GM23248 (cell line): ENCODE measurements around the gene CLEC12A. TPM values are rescaled to one million over a fixed set of nuclear protein-coding genes. Genes with fewer than 3 reads are reported as not detected.
A peak's percentile ranks its signal among the peaks of the same experiment; 100 is the strongest.
"Not testable (repeated sequence)": the region's sequence is repeated elsewhere in the genome, so short reads cannot be mapped to it uniquely, and the experiment has no call there.

Experiments used
- DNase-seq: peaks from one replicate; pipeline ENCODE4 v3.0.0-alpha.2; 2015
- H2AFZ ChIP-seq: fragments of 200-600 bp; sonication (generic); 2 replicates; pipeline ENCODE4 v1.6.1; 2016; ENCODE audit warnings: antibody characterized with exemption
- H3F3A ChIP-seq: fragments of 200-600 bp; sonication (generic); 2 replicates; pipeline ENCODE4 v1.6.1; 2016; ENCODE audit warnings: mild to moderate bottlenecking, antibody characterized with exemption, mixed run types; ENCODE audit not compliant: insufficient read depth
- H3K27ac ChIP-seq: fragments of 200-600 bp; sonication (generic); 2 replicates; pipeline ENCODE4 v1.5.1; 2016; ENCODE audit warnings: mild to moderate bottlenecking
- H3K27me3 ChIP-seq: fragments of 200-600 bp; sonication (generic); replicated peaks from 2 replicates; pipeline ENCODE4 v1.6.1; 2016; ENCODE audit warnings: mild to moderate bottlenecking; ENCODE audit not compliant: insufficient read depth
- H3K36me3 ChIP-seq: fragments of 200-600 bp; sonication (generic); 2 replicates; pipeline ENCODE4 v1.6.1; 2016; ENCODE audit warnings: low read depth, mild to moderate bottlenecking
- H3K4me1 ChIP-seq: fragments of 200-600 bp; sonication (generic); 2 replicates; pipeline ENCODE4 v1.6.1; 2016; ENCODE audit warnings: mild to moderate bottlenecking; ENCODE audit not compliant: insufficient read depth
- H3K4me2 ChIP-seq: fragments of 200-600 bp; sonication (generic); one replicate; pipeline ENCODE4 v1.6.1; 2016; ENCODE audit warnings: mild to moderate bottlenecking; ENCODE audit not compliant: unreplicated experiment
- H3K4me3 ChIP-seq: fragments of 200-600 bp; sonication (generic); 2 replicates; pipeline ENCODE4 v1.5.1; 2016; ENCODE audit warnings: mild to moderate bottlenecking
- H3K79me2 ChIP-seq: fragments of 200-600 bp; sonication (generic); 2 replicates; pipeline ENCODE4 v1.6.1; 2016; ENCODE audit warnings: mild to moderate bottlenecking; ENCODE audit not compliant: insufficient read depth
- H3K9ac ChIP-seq: fragments of 200-600 bp; sonication (generic); 2 replicates; pipeline ENCODE4 v1.6.1; 2016; ENCODE audit warnings: mild to moderate bottlenecking
- H3K9me2 ChIP-seq: fragments of 200-600 bp; sonication (generic); 2 replicates; pipeline ENCODE4 v1.6.1; 2016; ENCODE audit warnings: mixed run types, mild to moderate bottlenecking, moderate library complexity; ENCODE audit not compliant: insufficient read depth
- H3K9me3 ChIP-seq: fragments of 200-600 bp; sonication (generic); one replicate; pipeline ENCODE4 v1.6.1; 2017; ENCODE audit warnings: low read depth
- H4K20me1 ChIP-seq: fragments of 200-600 bp; sonication (generic); 2 replicates; pipeline ENCODE4 v1.6.0; 2016; ENCODE audit not compliant: insufficient read depth
- EZH2 ChIP-seq: fragments of 200-600 bp; sonication (generic); IDR thresholded peaks from 2 replicates; pipeline ENCODE4 v1.6.1; 2018; ENCODE audit warnings: antibody characterized with exemption, mild to moderate bottlenecking; ENCODE audit not compliant: insufficient read depth, poor library complexity, severe bottlenecking
- EZH2phosphoT487 ChIP-seq: fragments of 200-600 bp; sonication (generic); IDR thresholded peaks from 2 replicates; pipeline ENCODE4 v1.6.1; 2018; ENCODE audit warnings: antibody characterized with exemption, moderate library complexity, mild to moderate bottlenecking, low read depth; ENCODE audit not compliant: insufficient read depth
- WGBS, 2 experiments: methylation state at CpG; one replicate each; pipeline ENCODE4 v1.1.6; 2015 to 2017; ENCODE audit warnings: low lambda C conversion rate in 2 of 2, low coverage in 1 of 2; ENCODE audit errors: missing lambda C conversion rate in 2 of 2; 5-methylcytosine and 5-hydroxymethylcytosine counted together
- in situ Hi-C: fragments of 300-500 bp; cut with MboI; formaldehyde crosslinking; loops from 2 replicates; pipeline ENCODE4 v1.15.0; 2020
- polyA plus RNA-seq: library from polyadenylated mRNA; unstranded; fragments of >200 nt; fragmentation: Nextera tagmentation; extraction: Ambion mirVana; gene quantifications from 2 replicates; pipeline ENCODE4 v1.2.1, GENCODE V29; 2016
- total RNA-seq: library from RNA; depleted of rRNA; stranded (reverse); fragments of >200 nt; shearing (Covaris generic); gene quantifications from 2 replicates; pipeline ENCODE4 v1.2.3, GENCODE V29; 2014

Gene CLEC12A
- total and polyA plus RNA-seq, 2 experiments from 2014 or later: not detected

DNA sequence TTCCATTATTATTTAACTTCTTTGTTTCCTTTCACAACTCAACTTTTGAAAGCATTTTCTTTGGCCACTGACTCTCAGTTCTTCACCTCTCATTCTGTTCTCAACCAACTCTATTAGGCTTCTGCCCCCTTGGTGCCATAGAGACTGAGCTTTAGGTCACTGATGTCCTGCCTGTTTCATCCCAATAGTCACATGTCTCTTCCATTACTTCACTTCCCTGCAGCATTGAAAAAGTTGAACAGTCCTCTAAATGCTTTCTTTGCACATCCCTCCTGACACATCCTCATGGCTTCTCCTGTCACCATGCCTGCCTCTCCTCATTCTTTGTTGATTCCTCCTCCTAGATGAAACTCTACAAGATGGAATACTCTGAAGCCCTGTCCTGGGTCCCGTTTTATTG, 2.7 kb downstream of the CLEC12A start:
- Histone ChIP-seq H3K9me3 (no peaks in the 10 kb centered on the region), H3K4me3 (no peak overlapping the region), H3K9ac (no peak overlapping the region), H3K36me3 (no peaks in the 10 kb centered on the region), H3K4me2 (no peak overlapping the region), H3K27me3 (no peaks in the 10 kb centered on the region), H3K9me2 (no peaks in the 10 kb centered on the region), H3K79me2 (no peaks in the 10 kb centered on the region), H2AFZ (no peak overlapping the region), H3F3A (no peaks in the 10 kb centered on the region), H3K4me1 (no peaks in the 10 kb centered on the region), H4K20me1 (no peaks in the 10 kb centered on the region), H3K27ac (no peak overlapping the region)
- no peak for DNase-seq
- in situ Hi-C loops: no loop called here
- 28 to 31% methylated on average over 1 of the region's 1 CpG for WGBS, 2 experiments
- TF ChIP-seq EZH2phosphoT487: no peak
- TF ChIP-seq EZH2: no peak

DNA sequence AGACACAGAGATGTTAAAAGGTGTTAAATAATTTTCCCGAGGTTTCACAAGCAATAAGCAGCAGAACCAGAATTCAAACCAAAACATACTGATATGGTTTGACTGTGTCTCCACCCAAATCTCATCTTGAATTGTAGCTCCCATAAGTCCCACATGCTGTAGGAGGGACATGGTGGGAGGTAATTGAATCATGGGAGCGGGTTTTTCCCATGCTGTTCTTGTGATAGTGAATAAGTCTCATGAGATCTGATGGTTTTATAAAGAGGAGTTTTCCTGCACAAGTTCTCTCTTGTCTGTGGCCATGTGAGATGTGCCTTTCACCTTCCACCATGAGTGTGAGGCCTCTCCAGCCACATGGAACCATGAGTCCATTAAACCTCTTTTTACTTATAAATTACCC, 3.5 kb downstream of the CLEC12A start:
- H2AFZ ChIP-seq, H3K36me3 ChIP-seq, H3K27ac ChIP-seq, H3K9me2 ChIP-seq, H4K20me1 ChIP-seq, H3K4me3 ChIP-seq, H3K9ac ChIP-seq, H3K4me2 ChIP-seq, H3K79me2 ChIP-seq, H3K27me3 ChIP-seq, H3K9me3 ChIP-seq, in situ Hi-C loops, H3F3A ChIP-seq, H3K4me1 ChIP-seq, DNase-seq: not testable (repeated sequence)
- 31 to 42% methylated on average over 2 of the region's 2 CpGs for WGBS, 2 experiments

DNA sequence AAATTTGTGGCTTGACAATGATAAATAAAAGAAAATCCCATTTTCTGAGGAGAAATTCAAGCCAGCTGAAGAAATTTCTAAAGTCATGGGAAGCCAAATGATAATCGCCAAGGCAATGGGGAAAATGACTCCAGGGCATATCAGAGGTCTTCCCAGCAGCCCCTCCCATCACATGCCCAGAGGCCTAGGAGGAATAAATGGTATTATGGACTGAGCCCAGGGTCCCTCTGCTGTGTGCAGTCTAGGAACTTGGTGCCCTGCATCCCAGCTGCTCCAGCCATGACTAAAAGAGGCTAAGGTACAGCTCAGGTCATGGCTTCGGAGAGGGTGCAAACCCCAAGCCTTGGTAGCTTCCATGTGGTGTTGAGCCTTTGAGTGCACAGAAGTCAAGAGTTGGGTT, 4.4 kb downstream of the CLEC12A start:
- H3K4me3 ChIP-seq: no peak overlapping the region
- TF ChIP-seq EZH2phosphoT487: no peak
- H3K9me3 ChIP-seq: no peaks in the 10 kb centered on the region
- no peaks in the 10 kb centered on the region for H3K9me2 ChIP-seq
- H3K27me3 ChIP-seq: peaks cover 3% of the 10 kb centered on the region; the same call in 1 of the 2 replicates
- H3K27ac ChIP-seq: no peak overlapping the region
- H3K79me2 ChIP-seq: no peaks in the 10 kb centered on the region
- no peaks in the 10 kb centered on the region for H3F3A ChIP-seq
- 29 to 41% methylated on average over 2 of the region's 2 CpGs for WGBS, 2 experiments
- H3K4me1 ChIP-seq: no peaks in the 10 kb centered on the region
- no peak overlapping the region for H3K9ac ChIP-seq
- H4K20me1 ChIP-seq: no peaks in the 10 kb centered on the region
- no peak for DNase-seq
- in situ Hi-C loops: no loop called here
- H3K4me2 ChIP-seq: no peak overlapping the region
- H3K36me3 ChIP-seq: no peaks in the 10 kb centered on the region
- H2AFZ ChIP-seq: no peak overlapping the region

DNA sequence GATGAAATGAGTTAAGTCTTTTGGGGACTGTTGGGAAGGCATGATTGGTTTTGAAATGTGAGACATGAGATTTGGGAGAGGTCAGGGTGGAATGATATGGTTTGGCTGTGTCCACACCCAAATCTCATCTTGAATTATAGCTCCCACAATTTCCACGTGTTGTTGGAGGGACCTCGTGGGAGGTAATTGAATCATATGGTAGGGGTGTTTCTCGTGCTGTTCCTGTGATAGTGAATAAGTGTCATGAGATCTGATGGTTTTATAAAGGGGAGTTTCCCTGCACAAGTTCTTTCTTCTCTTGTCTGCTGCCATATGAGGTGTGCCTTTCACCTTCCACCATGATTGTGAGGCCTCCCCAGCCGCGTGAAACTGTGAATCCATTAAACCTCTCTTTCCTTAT, 5.4 kb downstream of the CLEC12A start:
- H3K79me2 ChIP-seq, H3K27me3 ChIP-seq, H4K20me1 ChIP-seq, H3K4me1 ChIP-seq, H3F3A ChIP-seq, H3K9ac ChIP-seq, H2AFZ ChIP-seq, H3K36me3 ChIP-seq, H3K4me2 ChIP-seq, DNase-seq, H3K9me3 ChIP-seq, H3K27ac ChIP-seq, H3K4me3 ChIP-seq, in situ Hi-C loops, H3K9me2 ChIP-seq: not testable (repeated sequence)
- WGBS, 2 experiments: 5 to 8% methylated on average over 5 of the region's 5 CpGs

DNA sequence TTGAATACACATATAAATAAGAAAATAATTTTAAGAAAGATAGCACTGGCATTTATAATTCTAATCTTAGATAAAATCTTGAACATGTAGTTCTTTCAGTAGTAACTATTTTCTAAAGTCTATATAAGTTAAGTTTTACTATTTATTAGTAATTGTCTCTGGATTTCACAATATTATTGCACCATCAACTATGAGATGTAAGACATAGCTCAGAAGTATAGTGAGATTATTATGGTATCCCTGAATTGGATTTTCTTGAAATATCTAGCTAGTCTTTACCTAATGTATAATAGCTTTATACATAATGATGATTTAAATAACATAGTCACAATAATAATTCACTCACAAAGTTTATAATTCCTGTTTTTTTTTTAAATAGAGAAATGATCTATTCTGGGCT, 6.7 kb downstream of the CLEC12A start:
- no peak overlapping the region for H3K27ac ChIP-seq
- H2AFZ ChIP-seq: no peak overlapping the region
- H3K9me3 ChIP-seq: no peaks in the 10 kb centered on the region
- H4K20me1 ChIP-seq: no peaks in the 10 kb centered on the region
- DNase-seq: peak; percentile 10
- H3K9me2 ChIP-seq: no peaks in the 10 kb centered on the region
- H3K9ac ChIP-seq: no peak overlapping the region
- no peak overlapping the region for H3K4me2 ChIP-seq
- H3F3A ChIP-seq: no peaks in the 10 kb centered on the region
- no peaks in the 10 kb centered on the region for H3K4me1 ChIP-seq
- no peaks in the 10 kb centered on the region for H3K79me2 ChIP-seq
- no peak overlapping the region for H3K4me3 ChIP-seq
- no peaks in the 10 kb centered on the region for H3K36me3 ChIP-seq
- TF ChIP-seq EZH2phosphoT487: no peak
- no peak for TF ChIP-seq EZH2
- in situ Hi-C loops: no loop called here
- H3K27me3 ChIP-seq: peaks cover 3% of the 10 kb centered on the region; the same call in 1 of the 2 replicates
